HG03060 (cell line): Measurements from ENCODE around the gene TRMT6.

Source experiments
- ATAC-seq: cut with Tn5 transposase; IDR thresholded peaks from one replicate; pipeline ENCODE4 v1.9.1; 2021; ENCODE audit warnings: low read depth, moderate number of reproducible peaks; ENCODE audit not compliant: unreplicated experiment

TRMT6 gene

GRCh38 chr20:5950271-5951031 lies at the start of gene TRMT6, which contains the start of gene MCM8:
TRMT6 (minus strand) TSS chr20:5950533; CDS start chr20:5950405, 128 bp downstream.
MCM8 (plus strand) TSS chr20:5950652; CDS start chr20:5952016, 1,364 bp downstream.
- ATAC-seq = peak; percentile 80

GRCh38 chr20:5999783-6000182 lies 49.5 kb upstream of the TRMT6 start:
- no peak for ATAC-seq

GRCh38 chr20:5996765-5997164 lies 46.4 kb upstream of the TRMT6 start:
- peak; percentile 86 for ATAC-seq

DNA sequence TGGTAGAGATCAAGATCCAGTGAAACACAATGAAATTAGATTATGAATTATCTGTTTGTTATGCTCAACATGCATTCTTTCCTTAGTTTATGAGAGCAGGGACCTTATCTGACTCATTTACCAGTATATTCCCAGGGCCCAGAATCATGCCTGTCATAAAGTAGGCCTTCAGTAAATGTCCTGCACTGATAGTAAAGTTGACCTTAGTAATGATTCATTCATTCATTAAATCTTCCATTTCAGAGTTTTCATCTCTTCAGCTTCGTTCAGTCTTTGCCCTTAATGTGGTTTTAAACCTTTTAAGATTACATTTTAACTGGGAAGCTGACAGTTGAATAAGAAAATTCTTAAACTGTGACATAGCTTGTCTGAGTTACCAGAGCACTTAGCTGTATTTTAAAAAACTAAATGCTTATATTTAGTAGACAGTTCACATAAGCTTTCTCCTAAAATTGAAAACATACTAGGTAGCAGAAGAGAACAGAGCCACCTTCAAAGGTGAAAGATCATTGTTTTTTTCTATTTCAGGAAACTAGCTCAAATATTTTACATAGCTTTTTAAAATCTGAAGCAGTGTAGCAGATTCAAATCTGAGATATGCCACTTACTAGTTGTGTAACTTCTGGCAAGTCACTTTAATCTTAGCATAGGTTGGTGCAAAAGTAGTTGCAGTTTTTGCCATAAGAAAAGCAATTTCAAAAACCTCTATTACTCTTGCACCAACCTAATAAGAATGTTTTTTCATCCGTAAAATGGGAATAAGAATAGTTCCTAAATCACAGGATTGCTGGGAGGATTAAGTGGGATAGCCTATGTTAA lies 41.5 kb upstream of the TRMT6 start:
- no peak for ATAC-seq

DNA sequence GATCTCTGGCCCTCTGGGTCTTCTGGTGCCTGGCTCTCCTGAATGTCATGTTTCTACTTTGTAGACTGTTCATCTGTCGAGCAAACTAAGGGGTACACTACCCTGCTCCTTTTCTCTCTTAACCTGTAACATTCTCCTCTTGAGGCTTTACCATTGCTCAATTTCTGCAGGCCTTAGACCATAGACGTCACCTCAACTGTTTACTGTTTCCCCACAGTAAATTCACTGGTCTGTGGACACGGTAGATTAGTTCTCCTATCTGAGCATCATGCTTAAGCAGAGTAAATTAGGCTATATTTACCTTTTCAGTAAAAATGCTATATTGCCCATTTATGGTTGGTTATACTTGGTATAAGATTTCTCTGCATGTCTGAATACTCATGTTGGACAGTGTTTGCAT lies 40.6 kb upstream of the TRMT6 start:
- no peak for ATAC-seq

DNA sequence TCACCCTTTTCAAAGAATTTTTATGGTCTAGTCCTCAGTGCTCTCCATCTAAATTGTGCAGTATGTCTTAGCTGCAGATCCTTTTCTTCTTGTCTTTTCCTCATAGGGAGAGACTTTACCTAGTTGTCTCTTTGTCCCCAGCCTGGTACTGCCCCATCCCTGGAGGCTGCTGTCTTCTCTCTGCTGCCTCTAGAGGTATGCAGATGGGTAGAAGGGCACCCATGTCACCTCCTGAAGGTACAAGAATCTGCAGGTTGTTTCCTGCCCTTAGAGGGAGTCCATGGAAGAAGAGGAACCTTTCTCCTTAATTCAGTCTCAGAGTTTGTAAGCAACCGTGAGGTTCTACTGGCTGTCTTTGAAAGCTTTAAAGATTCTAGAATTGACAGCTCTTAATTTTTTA lies 39.2 kb upstream of the TRMT6 start:
- no peak for ATAC-seq

- ATAC-seq = no peak
Measured at GRCh38 chr20:5987383-5987782, 37.0 kb upstream of the TRMT6 start.

DNA sequence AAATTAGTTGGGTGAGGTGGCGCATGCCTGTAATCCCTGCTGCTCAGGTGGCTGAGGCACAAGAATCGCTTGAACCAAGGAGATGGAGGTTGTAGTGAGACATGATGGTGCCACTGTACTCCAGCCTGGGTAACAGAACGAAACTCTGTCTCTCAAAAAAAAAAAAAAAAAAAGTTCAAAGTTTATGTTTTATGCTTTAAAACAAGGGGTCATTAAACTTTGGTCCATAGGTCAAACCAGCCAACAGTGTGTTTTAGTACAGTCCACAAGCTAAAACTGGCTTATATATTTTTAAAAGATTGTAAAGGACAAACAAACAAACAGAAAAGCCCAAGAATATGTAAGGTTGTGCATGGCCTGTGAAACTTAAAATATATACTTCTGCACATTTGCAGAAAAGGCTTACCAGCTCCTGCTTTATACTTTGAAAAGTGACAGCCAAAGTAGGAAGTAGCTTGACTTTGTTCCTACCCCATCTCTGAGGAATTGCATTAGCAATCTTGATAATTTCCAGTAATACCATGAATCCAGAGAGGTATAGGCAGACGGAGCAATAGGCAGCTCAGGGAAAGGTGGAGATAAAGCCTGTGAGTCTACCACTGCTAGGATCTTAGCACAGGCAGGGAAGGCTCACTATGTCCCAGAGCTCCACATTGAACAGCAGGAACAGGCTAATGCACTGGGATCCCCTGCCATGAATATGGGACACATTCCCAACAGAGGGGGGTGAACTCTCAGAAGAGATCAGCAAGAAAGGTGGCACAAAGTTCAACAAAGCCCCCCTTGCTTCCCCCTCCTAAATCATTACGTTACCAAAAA lies 30.6 kb upstream of the TRMT6 start:
- no peak for ATAC-seq

- no peak for ATAC-seq
Measured at GRCh38 chr20:5979801-5980200, 29.5 kb upstream of the TRMT6 start.

GRCh38 chr20:5977975-5978374 lies 27.6 kb upstream of the TRMT6 start:
- ATAC-seq = no peak

DNA sequence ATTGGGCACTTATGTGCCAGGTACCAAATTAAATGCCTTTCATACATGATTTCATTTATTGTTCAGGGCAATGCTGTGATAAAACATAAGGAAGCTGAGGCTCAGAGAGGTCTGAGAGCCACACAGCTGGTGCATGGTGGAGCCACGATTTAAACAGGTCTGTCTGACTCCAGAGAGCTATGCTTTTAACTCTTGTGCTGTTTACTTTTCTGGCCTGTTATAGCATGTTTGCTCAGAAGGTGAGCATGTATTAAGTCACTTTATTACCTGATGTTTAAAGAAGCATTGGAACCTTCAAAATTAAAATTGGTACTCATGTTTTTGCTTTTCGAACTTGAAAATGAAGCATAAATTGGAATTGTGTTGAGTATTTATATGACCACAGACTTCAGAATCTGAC lies 26.9 kb upstream of the TRMT6 start:
- no peak for ATAC-seq

- no peak for ATAC-seq
Measured at GRCh38 chr20:5975778-5976177, 25.4 kb upstream of the TRMT6 start.

DNA sequence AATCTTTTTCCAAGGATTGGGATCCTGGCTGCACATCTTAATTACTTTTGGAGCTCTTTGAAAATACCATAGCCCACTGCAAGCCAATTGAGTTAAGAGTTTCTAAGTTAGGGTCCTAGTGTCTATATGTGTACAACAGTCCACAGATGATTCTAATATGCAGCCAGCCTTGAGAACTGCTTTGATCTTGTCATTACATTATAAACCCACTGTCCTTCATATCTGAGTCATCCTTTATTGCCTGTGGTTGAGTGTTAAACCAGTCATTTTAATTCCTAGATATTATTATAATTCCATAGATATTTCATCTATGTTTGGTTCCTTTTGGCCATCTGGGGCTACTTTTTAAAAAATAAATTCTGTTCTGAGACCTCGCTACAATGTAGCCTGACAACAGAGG lies 24.2 kb upstream of the TRMT6 start:
- no peak for ATAC-seq

GRCh38 chr20:5973971-5974370 lies 23.6 kb upstream of the TRMT6 start:
- ATAC-seq = no peak

- no peak for ATAC-seq
Measured at GRCh38 chr20:5973172-5973571, 22.8 kb upstream of the TRMT6 start.

DNA sequence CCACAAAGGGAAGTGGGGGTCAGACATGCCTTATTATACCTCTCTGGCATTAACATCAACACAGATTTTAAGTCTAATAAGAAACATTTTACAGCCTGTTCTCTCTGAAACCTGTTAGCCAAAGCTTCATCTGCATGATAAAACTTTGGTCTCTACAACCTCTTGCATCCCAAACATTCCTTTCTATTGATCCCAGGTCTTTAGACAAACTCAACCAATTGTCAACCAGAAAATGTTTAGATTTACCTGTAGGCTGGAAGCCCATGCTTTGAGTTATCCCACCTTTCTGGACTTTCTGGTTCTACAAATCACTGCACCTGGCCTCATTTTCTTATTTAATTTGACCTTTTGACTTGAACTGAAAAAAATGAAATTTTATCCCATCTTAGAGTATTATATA lies 20.9 kb upstream of the TRMT6 start:
- no peak for ATAC-seq

GRCh38 chr20:5970381-5970780 lies 20.0 kb upstream of the TRMT6 start:
- ATAC-seq = no peak

- no peak for ATAC-seq
Measured at GRCh38 chr20:5969940-5970339, 19.6 kb upstream of the TRMT6 start.

- no peak for ATAC-seq
Measured at GRCh38 chr20:5969348-5969935, 19.1 kb upstream of the TRMT6 start.

DNA sequence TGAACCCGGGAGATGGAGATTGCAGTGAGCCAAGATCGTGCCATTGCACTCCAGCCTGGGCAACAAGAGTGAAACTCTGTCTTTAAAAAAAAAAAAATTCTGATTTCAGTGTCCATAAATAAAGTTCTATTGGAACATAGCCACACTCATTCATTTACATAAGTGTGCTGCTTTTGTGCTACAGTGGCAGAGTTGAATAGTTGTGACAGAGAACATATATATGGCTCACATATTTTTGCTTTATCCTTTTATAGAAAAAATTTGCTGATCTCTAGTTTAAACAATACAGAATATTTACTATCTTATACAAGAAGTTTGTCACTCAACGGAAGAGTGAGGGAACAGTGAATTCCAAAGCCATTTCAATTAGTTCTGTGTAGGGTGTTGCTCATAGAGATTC lies 18.1 kb upstream of the TRMT6 start:
- no peak for ATAC-seq

DNA sequence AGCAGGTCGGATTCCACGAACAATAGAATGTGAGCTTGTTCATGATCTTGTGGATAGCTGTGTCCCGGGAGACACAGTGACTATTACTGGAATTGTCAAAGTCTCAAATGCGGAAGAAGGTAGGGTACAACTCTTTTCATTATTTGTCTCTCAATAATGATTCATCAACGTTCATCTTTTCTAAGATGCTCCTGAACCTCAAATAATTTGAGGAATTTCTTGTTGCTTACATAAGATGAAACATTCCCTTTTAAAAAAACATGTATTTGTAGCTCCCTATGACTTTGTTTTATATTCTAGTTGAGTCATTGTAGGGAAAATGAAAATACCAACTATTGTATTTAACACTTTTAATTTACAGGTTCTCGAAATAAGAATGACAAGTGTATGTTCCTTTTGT lies 17.1 kb upstream of the TRMT6 start:
- ATAC-seq = no peak
